Measurements from ENCODE around the gene PRSS57. TPM values are rescaled to one million over a fixed set of nuclear protein-coding genes. Genes with fewer than 3 reads are reported as not detected.

PRSS57 gene
- total and polyA plus RNA-seq, 2 of the 13 experiments (the other 11 are each of a cell fraction or from before 2014, with no cell fraction given) = 0.12 TPM; not detected in 1

GRCh38 chr19:708154-709143 lies 13.2 kb upstream of the PRSS57 start, which contains the start of gene PALM (continued):
- no peak for TF ChIP-seq PBX3 (CRISPR knock-in tag; IDR thresholded peaks at IDR 0.05; ENCODE audit: borderline replicate concordance)
- no peak for TF ChIP-seq POLR2A (IDR thresholded peaks at IDR 0.05; ENCODE audit: insufficient read depth in 1 of 2, low read depth in 2 of 2, low read length in 2 of 2)
- TF ChIP-seq HES4 (CRISPR knock-in tag; IDR thresholded peaks at IDR 0.05; ENCODE audit: borderline replicate concordance) = no peak
- TF ChIP-seq TCF12 (IDR thresholded peaks at IDR 0.05) = no peak
- no peak for TF ChIP-seq TCF12 (CRISPR knock-in tag; IDR thresholded peaks at IDR 0.05)
- TF ChIP-seq ZNF329 (CRISPR knock-in tag; IDR thresholded peaks at IDR 0.05; ENCODE audit: low read depth) = no peak
- TF ChIP-seq CENPBD1 (CRISPR knock-in tag; IDR thresholded peaks at IDR 0.05; ENCODE audit: borderline replicate concordance, low read depth) = no peak
- no peak for TF ChIP-seq RBAK (CRISPR knock-in tag; IDR thresholded peaks at IDR 0.05)
- no peak for TF ChIP-seq AKNA (CRISPR knock-in tag; IDR thresholded peaks at IDR 0.05; ENCODE audit: borderline replicate concordance)
- no peak for TF ChIP-seq ZXDC (CRISPR knock-in tag; IDR thresholded peaks at IDR 0.05)
- peak; percentile 59 for TF ChIP-seq ZNF292 (CRISPR knock-in tag; IDR thresholded peaks at IDR 0.05; ENCODE audit: borderline replicate concordance, low read depth)

All from HepG2 (cell line).